GM10248 (cell line): ENCODE results near the gene LRP1-AS.
A peak's percentile ranks its signal among the peaks of the same experiment; 100 is the strongest.

Experiments
- CTCF ChIA-PET: fragments of 300-600 bp; sonication (Branson Sonifier 250); formaldehyde crosslinking; extraction: SDS; loops from one replicate; lab custom pipeline; 2021; ENCODE audit warnings: antibody characterized with exemption; lab: Yijun Ruan, JAX
- POLR2A ChIA-PET: fragments of 350-650 bp; sonication (Branson Sonifier 250); formaldehyde crosslinking; extraction: SDS; loops from one replicate; lab custom pipeline; 2020; ENCODE audit warnings: antibody characterized with exemption; lab: Yijun Ruan, JAX
- DNase-seq: peaks from one replicate; pipeline ENCODE4 v3.0.0; 2012; ENCODE audit errors: extremely low spot score
- TF ChIP-seq, protein P1 (sequence below): IDR thresholded peaks from 2 replicates; pipeline ENCODE4 v1.5.1; 2012; ENCODE audit warnings: mild to moderate bottlenecking, low read depth; ENCODE audit errors: extremely low read depth, missing control alignments, control extremely low read depth

LRP1-AS gene

DNA sequence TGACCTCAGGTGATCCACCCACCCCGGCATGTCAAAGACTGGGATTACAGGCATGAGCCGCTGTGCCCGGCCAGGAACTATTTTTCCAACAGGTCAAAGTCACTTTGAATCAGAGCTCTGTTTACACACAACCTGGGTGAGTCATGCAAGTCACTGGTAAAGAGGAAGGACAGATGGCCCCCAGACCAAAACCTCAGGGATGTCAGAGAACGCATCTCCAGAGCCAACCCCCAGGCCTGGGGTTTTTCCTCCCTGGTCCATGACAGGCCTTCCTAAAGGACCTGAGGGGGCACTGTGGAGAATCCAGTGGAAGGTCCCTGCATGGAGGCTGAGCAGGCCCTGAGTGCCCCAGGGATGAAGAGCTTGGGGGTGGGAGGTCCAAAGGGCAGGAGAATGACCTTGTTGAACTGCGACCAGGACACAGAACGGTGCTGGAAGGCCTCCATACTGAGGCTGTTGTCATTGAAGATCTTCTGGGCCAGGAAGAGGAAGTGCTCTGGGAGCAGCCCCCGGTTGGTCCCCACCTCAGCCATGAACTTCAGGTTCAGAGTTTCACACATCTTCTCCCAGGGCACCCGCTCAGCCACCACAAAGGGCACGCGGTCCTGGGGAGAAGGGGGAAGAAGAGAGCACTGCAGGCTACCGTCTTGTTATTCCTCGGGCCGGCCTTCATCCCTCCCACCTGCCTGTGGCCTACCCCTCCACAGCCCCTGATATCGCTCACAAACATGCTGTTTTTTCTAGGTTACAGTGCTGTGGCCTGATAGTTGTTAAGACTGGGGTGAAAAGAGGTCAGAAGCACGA, 45.3 kb downstream of the LRP1-AS start:
- ChIA-PET CTCF (interaction anchor here (0.7 to 16.3 kb wide), 5 partner anchors 6 to 39 kb away, joined by 3 to 213 read pairs (median 4); partner anchors contain the start of genes NAB2 and STAT6), POLR2A (interaction anchor here (0.6 to 3.1 kb wide), 2 partner anchors 8 to 46 kb away, joined by 4 to 12 read pairs; no protein-coding TSS in a partner anchor)
- peak; percentile 4 for DNase-seq
- TF ChIP-seq, protein P1, sequence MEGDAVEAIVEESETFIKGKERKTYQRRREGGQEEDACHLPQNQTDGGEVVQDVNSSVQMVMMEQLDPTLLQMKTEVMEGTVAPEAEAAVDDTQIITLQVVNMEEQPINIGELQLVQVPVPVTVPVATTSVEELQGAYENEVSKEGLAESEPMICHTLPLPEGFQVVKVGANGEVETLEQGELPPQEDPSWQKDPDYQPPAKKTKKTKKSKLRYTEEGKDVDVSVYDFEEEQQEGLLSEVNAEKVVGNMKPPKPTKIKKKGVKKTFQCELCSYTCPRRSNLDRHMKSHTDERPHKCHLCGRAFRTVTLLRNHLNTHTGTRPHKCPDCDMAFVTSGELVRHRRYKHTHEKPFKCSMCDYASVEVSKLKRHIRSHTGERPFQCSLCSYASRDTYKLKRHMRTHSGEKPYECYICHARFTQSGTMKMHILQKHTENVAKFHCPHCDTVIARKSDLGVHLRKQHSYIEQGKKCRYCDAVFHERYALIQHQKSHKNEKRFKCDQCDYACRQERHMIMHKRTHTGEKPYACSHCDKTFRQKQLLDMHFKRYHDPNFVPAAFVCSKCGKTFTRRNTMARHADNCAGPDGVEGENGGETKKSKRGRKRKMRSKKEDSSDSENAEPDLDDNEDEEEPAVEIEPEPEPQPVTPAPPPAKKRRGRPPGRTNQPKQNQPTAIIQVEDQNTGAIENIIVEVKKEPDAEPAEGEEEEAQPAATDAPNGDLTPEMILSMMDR, result no peak

DNA sequence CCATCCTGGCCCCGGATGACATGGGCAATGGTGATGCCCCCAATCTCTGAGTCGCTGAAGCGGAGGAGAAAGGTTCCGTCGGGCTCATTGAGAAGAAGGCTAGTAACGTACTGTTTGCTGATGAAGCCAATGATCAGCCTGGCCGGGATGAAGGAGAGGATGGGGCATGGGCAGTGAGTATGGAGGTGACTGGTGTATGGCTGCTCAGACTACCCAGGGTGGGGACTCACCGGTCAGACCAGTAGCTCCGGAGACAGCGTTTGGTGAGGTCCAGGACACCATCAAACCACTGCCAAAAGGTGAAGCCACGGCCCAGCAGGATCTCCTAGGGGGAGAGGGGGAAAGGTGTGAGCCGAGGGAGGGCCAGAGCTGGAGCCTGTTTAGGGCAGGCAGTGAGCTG, 47.7 kb downstream of the LRP1-AS start:
- DNase-seq, result no peak
- TF ChIP-seq, protein P1, result no peak
- ChIA-PET POLR2A (interaction anchor here (0.7 kb wide), 1 partner anchor 464 kb away, joined by 11 read pairs; no protein-coding TSS in a partner anchor), CTCF (interaction anchor here (1.0 to 16.3 kb wide), 7 partner anchors 9 to 143 kb away, joined by 3 to 213 read pairs (median 4); partner anchors contain the start of gene STAT6)

DNA sequence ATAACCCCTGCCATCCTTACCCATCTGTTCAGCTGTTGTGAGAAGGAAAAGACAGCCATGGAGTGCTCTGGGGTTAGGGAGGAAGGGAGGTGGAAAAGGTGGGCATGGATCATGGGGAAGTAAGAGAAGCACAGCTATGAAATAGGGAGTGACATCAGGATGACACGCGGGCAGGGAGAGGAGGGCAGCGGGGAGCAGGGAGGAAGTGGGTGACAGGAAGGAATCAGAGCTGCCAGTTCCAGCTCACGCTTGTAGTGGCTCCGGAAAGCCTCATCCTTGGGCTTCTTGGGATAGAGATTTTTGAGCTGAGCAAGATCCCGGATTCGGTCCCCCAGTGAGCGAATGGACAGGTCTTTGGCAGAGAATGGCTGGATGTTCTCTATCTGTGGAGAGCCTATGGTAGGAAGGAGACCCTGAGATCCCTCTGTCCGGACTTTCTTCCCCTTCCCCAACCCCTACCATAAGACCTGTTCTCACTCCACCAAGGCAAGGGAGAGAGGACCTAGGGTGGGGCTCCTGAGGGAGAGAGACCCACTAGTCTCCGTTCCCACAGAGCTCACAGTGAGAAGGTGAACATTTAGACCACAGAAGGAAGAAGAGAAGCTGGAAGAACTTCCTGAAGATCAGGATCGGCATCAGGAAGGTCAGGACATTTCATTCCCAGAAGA, 48.2 kb downstream of the LRP1-AS start:
- TF ChIP-seq, protein P1, result no peak
- POLR2A ChIA-PET, result interaction anchor here (0.9 kb wide), 1 partner anchor 11 kb away, joined by 3 read pairs; no protein-coding TSS in a partner anchor
- DNase-seq, result no peak
- CTCF ChIA-PET, result interaction anchor here (0.8 to 16.3 kb wide), 9 partner anchors 9 to 97 kb away, joined by 3 to 213 read pairs (median 4); partner anchors contain the start of gene STAT6

DNA sequence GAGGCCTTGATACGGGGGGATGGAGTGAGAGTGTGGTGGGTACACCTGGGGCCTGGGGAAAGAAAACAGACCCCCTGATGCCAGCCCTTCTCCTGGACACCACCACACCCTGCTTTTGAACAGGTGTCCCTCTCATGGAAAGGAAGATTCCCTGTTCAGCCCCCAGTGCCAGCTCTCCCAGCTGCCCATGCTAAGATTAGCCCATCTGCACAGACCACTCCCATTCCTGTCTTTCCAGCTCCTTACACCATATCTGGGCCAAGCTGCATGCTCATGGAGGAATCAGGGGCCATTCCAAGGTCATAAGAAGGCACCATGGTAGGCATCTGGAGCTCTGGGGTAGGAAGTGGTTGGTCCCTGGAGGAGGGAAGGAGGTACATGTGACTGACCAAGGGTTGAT, 48.9 kb downstream of the LRP1-AS start:
- POLR2A ChIA-PET, result interaction anchor here (0.9 kb wide), 1 partner anchor 12 kb away, joined by 3 read pairs; no protein-coding TSS in a partner anchor
- CTCF ChIA-PET, result interaction anchor here (0.8 to 16.3 kb wide), 7 partner anchors 10 to 97 kb away, joined by 3 to 213 read pairs (median 5); partner anchors contain the start of gene STAT6
- TF ChIP-seq, protein P1, result no peak
- DNase-seq, result no peak

DNA sequence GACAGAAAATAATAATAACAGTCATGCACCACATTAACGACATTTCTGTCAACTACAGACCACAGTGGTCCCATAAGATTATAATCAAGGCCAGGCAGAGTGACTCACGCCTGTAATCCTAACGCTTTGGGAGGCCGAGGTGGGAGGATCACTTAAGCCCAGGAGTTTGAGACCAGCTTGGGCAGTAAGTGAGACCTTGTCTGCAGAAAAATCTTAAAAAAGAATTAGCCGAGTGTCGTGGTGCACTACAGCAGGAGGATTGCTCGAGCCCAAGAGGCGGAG, 49.9 kb downstream of the LRP1-AS start:
- POLR2A ChIA-PET, result interaction anchor here (0.7 kb wide), 1 partner anchor 14 kb away, joined by 7 read pairs; no protein-coding TSS in a partner anchor
- DNase-seq, result no peak
- CTCF ChIA-PET, result interaction anchor here (0.9 to 16.3 kb wide), 7 partner anchors 11 to 146 kb away, joined by 3 to 213 read pairs (median 4); partner anchors contain the start of genes NEMP1 and STAT6
- TF ChIP-seq, protein P1, result no peak
